GM19467 (cell line): Measurements from ENCODE around the gene MMRN1.
A peak's percentile ranks its signal among the peaks of the same experiment; 100 is the strongest.

ENCODE experiments used
- ATAC-seq: cut with Tn5 transposase; IDR thresholded peaks from one replicate; pipeline ENCODE4 v1.9.1; 2021; ENCODE audit warnings: mild to moderate bottlenecking, moderate library complexity; ENCODE audit not compliant: unreplicated experiment

The MMRN1 gene

GRCh38 chr4:89913623-89914022 is 19.0 kb downstream of the MMRN1 start:
- ATAC-seq: no peak

- ATAC-seq: no peak
Measured at GRCh38 chr4:89914609-89915550, 20.2 kb downstream of the MMRN1 start.

- ATAC-seq: no peak
Measured at GRCh38 chr4:89915937-89916336, 21.3 kb downstream of the MMRN1 start.

GRCh38 chr4:89922848-89923416 is 28.3 kb downstream of the MMRN1 start:
- no peak for ATAC-seq

DNA sequence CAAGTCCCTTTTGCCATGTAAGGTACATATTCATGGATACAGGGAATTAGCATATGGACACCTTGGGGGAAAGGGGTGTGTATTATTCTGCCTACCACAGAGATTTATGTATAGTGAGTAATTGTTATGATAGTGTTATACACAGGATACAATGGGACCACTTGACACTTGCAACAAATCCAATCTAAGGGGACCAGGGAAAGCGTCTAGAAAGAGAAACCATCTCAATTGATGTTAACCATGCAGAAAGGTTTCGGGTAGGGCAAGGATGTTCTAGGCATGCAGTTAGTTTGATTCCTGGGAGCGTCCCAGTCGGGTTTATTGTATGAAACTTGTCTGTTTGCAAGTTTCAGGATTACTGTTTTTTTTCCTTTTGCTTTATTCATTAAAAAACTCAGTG is 34.2 kb downstream of the MMRN1 start:
- ATAC-seq: no peak

GRCh38 chr4:89929425-89930159 is 34.9 kb downstream of the MMRN1 start:
- peak; percentile 91 for ATAC-seq

GRCh38 chr4:89939546-89939945 is 44.9 kb downstream of the MMRN1 start:
- no peak for ATAC-seq

GRCh38 chr4:89939994-89940393 is 45.3 kb downstream of the MMRN1 start:
- no peak for ATAC-seq

GRCh38 chr4:89942811-89943210 is 48.2 kb downstream of the MMRN1 start:
- no peak for ATAC-seq

- ATAC-seq: no peak
Measured at GRCh38 chr4:89949782-89950387, 55.2 kb downstream of the MMRN1 start.

- ATAC-seq: no peak
Measured at GRCh38 chr4:89952458-89952857, 57.8 kb downstream of the MMRN1 start.

DNA sequence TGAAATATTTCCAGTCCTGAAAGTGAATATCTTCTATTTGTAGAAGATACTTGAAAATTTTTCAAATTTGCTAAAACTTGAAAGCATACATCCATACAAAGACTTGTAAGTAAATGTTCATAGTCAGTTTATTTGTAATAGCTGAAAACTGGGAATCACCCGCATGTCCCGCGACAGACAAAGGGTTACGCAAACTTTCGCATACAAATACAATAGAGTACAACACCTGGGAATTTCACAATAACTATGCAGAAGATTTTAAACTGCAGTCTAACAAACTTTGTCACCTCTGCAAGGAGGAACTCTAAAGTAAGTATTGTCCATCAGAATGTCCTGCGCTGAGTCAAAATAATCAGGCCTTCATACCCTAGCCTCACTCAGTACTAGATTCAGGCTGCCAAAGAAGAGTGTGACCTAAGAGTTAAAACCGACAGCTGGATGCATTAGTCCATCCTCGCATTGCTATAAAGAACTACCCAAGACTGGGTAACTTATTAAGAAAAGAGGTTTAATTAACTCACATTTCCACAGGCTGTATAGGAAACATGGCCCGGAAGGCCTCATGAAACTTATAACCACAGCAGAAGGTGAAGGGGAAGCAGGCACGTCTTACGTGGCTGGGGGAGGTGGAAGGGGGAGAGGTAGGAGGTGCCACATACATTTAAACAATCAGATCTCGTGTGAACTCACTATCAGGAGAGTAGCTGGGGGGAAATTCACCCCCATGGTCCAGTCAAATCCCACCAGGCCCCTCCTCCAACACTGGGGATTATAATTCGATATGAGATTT is 60.4 kb downstream of the MMRN1 start:
- ATAC-seq: no peak

- no peak for ATAC-seq
Measured at GRCh38 chr4:89957046-89957926, 62.6 kb downstream of the MMRN1 start.

GRCh38 chr4:89981789-89982334 is 87.2 kb downstream of the MMRN1 start:
- no peak for ATAC-seq

- ATAC-seq: no peak
Measured at GRCh38 chr4:89988268-89988667, 93.6 kb downstream of the MMRN1 start.

GRCh38 chr4:89992744-89993143 is 98.1 kb downstream of the MMRN1 start:
- ATAC-seq: no peak

GRCh38 chr4:89994176-89994873 is 99.7 kb downstream of the MMRN1 start:
- no peak for ATAC-seq

DNA sequence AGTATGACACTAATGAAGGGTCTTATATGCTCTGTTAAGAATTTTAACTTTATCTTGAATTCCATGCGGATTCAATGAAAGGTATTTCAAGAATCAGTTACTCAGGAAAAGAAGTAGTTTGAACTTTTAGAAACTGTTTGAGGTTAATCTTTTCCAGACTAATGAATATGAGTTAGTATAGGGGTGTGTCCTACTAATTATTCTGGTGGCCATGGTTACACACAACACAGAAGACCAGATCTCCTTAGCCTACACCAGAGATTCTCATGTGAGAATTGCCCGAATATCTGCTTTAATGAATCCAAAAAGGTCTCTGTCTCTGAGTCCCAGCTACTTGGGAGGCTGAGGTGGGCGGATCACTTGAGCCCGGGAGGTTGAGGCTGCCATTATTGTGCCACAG is 100.4 kb downstream of the MMRN1 start:
- no peak for ATAC-seq

- no peak for ATAC-seq
Measured at GRCh38 chr4:89995814-89996213, 101.2 kb downstream of the MMRN1 start.
